GM19438 (cell line): Measurements from ENCODE around the gene PPTC7.
"Not testable (repeated sequence)": the region's sequence is repeated elsewhere in the genome, so short reads cannot be mapped to it uniquely, and the experiment has no call there.

ENCODE experiments used
- ATAC-seq: cut with Tn5 transposase; IDR thresholded peaks from one replicate; pipeline ENCODE4 v1.9.1; 2021; ENCODE audit warnings: low read depth; ENCODE audit not compliant: unreplicated experiment

Gene PPTC7

DNA sequence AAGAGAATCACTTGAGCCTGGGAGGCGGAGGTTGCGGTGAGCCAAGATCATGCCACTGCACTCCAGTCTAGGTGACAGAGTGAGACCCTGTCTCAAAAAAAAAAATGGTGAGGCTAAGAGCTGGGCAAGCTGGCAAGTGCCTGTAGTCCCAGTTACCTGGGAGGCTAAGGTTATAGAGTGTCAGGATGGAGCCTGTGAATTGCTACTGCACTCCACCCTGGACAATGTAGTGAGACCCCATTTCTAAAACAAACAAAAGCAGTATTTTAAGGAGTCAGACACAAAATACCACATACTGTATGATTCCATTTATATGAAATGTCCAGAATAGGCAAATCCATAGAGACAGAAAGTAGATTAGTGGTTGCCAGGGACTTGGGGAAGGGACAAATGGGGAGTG is 4.0 kb upstream of the PPTC7 start:
- ATAC-seq: not testable (repeated sequence)

DNA sequence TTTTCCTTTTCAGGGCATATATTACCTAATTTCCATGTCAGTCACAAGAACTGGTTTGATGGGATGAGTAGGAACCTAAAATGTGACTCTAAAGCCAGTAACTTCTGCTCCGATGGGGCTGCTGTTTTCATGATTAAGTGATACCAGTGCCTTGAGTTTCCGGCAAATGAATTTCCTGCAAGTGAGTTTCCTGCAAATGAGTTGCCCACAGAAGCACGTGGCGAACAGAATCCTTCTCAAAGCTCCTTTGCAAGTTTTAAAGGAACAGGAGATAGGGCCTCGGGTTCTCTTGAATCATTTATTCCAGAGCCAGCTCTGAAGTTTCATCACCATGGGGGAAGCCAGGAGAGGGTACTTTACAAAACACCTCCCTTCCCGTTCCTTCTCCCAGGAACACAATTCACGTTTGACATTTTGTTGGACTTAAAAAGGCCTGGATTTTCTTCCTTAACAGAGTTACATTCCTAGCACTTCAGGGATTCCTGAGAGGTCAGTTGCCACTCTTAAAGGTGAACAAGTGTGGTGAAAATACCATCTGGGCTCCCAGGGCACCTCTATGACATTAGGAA is 2.2 kb upstream of the PPTC7 start:
- ATAC-seq: no peak

GRCh38 chr12:110582276-110583136 is 612 bp downstream of the PPTC7 start:
- ATAC-seq: peak; percentile 43

DNA sequence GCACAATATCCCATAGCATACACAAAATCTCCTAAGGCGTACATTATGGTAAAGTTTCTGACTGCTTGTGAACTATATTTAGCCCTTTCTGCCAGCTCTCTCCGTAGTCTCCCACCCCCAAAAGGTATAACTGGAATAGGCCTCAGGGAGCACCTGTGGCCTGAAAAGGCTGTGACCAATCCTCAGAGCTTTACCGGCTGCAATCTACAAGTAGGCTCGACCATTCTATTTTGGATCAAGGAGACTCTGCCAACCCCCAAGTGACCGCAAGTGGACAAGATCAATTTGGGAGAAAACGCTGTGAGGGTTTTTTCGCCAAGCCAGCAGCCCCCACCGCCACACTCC is 1.2 kb downstream of the PPTC7 start:
- no peak for ATAC-seq

DNA sequence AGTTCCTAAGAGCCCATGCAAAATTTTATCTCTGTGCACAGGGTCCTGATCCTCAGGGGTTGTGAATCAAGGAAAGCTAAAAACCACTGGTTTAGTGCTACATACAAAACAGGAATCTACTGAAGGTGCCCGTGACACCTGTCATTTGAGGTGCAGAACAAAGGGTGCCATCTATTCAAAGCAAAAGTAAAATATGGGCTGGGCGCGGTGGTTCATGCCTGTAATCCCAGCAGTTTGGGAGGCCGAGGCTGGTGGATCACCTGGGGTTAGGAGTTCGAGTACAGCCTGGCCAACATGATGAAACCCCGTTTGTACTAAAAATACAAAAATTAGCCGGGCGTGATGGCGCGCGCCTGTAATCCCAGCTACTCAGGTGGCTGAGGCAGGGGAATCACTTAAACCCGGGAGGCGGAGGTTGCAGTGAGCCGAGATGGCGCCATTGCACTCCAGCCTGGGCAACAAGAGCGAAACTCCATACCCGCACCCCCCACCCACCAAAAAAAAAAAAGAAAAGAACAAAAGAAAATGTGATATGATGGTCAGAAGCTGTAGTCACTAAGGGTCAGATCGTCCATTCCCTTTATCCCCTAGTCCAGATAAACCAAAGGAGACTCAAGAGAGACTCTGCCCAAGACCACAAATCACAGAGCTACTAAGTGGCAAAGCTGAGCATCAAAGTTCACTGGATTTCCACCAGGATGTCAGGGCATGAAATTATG is 3.4 kb downstream of the PPTC7 start:
- no peak for ATAC-seq

GRCh38 chr12:110578694-110579534 is 4.2 kb downstream of the PPTC7 start:
- no peak for ATAC-seq

DNA sequence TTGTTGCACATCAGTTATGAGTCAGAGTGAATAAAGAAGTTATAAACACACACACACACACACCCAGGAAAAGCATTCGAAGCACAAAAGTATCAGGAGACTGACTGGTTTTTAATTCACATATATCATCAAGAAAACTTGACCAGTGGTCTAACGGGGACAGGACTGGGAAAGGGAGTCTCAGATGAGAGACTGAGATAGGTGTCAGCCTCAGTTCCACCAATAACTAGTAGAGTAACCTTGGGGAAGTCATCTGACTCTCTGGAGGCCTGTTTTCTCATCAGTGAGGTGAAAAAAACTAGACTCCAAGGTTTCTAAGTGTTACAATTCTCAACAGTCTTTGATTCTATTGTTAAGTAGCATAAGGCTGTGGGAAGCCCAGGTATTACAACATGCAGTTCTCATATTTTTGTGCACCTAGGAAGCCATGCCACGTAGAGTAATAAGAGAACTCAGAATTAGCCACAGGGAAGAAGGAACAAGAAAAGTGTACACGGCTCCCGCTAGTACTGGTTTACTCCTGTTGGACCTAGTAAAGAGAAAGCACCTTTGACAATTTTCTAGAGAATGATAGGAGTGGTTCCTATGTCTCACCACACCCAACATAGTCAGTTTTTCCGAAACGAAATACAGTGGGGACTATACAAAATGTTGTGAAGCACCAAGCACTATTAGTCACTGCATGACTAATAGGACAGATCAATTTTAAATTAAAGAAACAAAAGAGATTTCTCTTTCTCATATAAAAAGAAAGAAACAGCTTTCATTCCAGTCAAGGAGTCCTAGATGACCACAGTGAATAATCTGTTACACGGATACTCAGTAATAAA is 5.0 kb downstream of the PPTC7 start:
- ATAC-seq: no peak

DNA sequence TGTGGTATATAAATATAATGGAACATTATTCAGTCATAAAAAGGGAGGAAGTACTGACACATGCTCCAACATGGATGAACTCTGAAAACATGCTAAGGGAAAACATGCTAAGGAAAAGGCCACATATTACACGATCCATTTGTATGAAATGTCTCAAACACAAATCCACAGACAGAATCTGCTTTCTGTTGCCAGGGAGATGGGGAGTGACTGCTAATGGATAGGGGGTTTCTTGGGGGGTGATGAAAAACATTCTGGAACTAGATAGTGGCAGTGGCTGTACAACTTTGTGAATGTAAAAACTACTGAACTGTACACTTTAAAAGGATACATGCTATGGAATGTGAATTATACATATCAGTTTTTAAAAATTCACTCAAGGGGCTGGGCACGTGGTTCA is 6.6 kb downstream of the PPTC7 start:
- ATAC-seq: no peak

DNA sequence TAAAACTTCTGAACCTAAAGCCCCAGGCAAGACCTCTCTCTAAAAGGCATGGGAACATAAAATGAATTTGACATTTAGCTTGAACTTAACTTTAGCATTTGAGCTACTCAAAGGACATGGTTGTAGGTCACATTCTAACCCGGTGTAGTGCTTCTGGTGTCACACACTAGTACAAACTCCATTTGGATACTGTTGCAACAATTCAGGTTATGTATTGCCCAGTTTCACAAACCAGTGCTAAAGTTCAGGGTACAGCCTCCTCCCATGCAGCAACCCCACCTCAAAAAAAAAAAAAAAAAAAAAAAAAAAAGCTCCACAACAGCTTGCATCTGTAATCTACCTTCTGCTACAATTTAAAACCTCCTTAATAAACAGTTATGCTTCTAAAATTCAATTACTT is 7.8 kb downstream of the PPTC7 start:
- no peak for ATAC-seq

GRCh38 chr12:110574717-110575230 is 8.3 kb downstream of the PPTC7 start:
- not testable (repeated sequence) for ATAC-seq

DNA sequence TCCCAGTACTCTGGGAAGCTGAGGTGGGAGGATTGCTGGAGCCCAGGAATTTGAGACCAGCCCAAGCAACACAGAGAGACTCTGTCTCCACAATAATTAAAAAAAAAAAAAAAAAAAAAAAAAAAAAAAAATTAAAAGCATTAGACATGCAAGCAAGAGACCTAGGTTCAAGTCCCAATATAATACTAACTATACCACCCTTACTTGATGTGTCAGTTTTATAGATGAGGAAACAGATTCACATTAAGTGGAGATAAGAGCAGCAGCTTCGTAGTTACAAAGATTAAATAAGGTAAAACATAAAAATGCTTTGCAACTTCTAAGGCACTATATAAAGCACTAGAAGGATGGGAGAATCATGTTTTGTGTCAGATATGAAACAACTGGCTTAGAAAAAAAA is 9.1 kb downstream of the PPTC7 start:
- ATAC-seq: no peak

DNA sequence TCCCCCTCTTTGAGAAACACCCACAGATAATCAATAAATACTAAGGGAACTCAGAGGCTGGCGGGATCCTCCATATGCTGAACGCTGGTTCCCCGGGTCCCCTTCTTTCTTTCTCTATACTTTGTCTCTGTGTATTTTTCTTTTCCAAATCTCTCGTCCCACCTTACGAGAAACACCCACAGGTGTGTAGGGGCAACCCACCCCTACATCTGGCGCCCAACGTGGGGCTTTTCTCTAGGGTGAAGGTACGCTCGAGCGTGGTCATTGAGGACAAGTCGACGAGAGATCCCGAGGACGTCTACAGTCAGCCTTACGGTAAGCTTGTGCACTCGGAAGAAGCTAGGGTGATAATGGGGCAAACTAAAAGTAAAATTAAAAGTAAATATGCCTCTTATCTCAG is 12.3 kb downstream of the PPTC7 start:
- not testable (repeated sequence) for ATAC-seq

DNA sequence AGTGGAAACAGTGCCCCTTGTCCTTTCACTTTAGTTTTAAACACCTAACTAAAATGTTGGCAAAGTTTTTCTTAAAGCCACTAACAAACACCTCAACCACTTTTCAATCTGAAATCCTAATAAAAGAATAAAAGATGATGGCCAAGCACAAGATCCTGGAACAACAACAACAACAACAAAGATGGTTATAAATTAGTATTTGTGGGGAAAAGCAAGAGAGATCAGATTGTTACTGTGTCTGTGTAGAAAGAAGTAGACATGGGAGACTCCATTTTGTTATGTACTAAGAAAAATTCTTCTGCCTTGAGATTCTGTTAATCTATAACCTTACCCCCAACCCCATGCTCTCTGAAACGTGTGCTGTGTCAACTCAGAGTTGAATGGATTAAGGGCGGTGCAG is 13.3 kb downstream of the PPTC7 start:
- ATAC-seq: not testable (repeated sequence)

GRCh38 chr12:110568752-110569151 is 14.4 kb downstream of the PPTC7 start:
- no peak for ATAC-seq

DNA sequence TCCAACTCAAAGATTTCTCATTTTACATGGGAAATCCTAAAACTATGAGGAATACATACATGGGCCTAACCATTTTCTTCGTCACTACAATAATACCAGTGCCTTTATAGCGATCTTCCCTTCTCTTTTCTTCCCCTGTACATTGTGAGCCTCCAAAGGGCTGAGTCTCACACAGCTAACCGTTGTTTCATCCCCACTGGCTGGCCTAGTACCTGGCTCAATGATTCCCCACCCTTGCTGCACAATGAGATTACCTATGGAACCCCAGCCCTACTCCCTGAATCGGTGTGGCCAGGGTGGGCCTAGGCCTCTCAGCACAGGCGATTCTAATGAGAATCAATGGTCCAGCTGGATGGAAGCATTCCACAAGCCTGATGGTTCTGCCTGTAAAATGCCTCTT is 16.1 kb downstream of the PPTC7 start:
- no peak for ATAC-seq

- no peak for ATAC-seq
Measured at GRCh38 chr12:110565894-110566871, 16.9 kb downstream of the PPTC7 start.

DNA sequence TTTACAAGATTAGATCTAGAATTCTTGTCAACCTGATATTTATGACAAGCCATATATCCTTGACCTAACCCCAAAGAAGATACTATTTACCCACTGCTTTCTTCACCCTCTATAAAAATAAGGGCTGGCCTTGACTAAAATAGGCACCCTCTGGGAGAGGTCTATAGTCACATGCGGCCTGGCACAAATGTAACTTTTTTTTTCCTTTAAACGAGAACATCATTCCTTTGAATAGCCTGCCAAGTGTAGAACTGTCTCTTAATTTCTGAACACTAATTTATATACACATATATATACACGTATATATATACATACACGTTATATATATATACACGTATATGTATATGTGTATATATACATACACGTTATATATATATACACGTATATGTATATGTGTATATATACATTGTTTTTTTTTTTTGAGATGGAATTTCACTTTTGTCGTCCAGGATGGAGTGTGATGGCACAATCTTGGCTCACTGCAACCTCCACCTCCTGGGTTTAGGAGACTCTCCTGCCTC is 18.6 kb downstream of the PPTC7 start:
- ATAC-seq: no peak

GRCh38 chr12:110563702-110564470 is 19.2 kb downstream of the PPTC7 start:
- ATAC-seq: no peak
